Adrenal gland (tissue), 12 donors: ENCODE results near the gene TES. TPM values are rescaled to one million over a fixed set of nuclear protein-coding genes. Genes with fewer than 3 reads are reported as not detected.

Source experiments
- DNase-seq, 7 donors: peaks; one replicate each; pipeline ENCODE4 v3.0.0-alpha.2; 2019 to 2020
- H3K27ac ChIP-seq, 5 donors: fragments of 200-600 bp; sonication (generic) in 4 of 5; 1 replicate in 3 of 5; 2 replicates in 2 of 5; pipeline versions ENCODE4 v1.5.1 to v1.8.0; 2016 to 2020; ENCODE audit warnings: mild to moderate bottlenecking in 1 of 5
- H3K27me3 ChIP-seq: fragments of 200-600 bp; 2 replicates; pipeline ENCODE4 v1.8.0; 2021
- H3K36me3 ChIP-seq, 2 donors: fragments of 200-600 bp; replicated peaks in 1 of 2; 1 replicate in 1 of 2; 2 replicates in 1 of 2; pipeline versions ENCODE4 v1.5.1 to v1.8.0; 2018 to 2022
- H3K4me1 ChIP-seq, 2 donors: fragments of 200-600 bp; replicated peaks in 1 of 2; 1 replicate in 1 of 2; 2 replicates in 1 of 2; pipeline versions ENCODE4 v1.5.1 to v1.8.0; 2018 to 2021
- H3K4me3 ChIP-seq, 4 donors: fragments of 200-600 bp; sonication (generic) in 3 of 4; one replicate each; pipeline ENCODE4 v1.5.1; 2016 to 2018
- H3K9me3 ChIP-seq, 3 donors: fragments of 200-600 bp; sonication (generic) in 1 of 3; replicated peaks in 1 of 3; 1 replicate in 2 of 3; 2 replicates in 1 of 3; pipeline versions ENCODE4 v1.5.1 to v1.8.0; 2016 to 2021
- CTCF ChIP-seq, 6 experiments: fragments of 450-650 bp in 4 of 6; fragments of 200-600 bp in 2 of 6; sonication (generic) in 1 of 6; IDR thresholded peaks; 1 replicate in 5 of 6; 2 replicates in 1 of 6; pipeline versions ENCODE4 v1.5.1 to v1.8.0; 2016 to 2021; ENCODE audit warnings: antibody characterized with exemption in 6 of 6, mild to moderate bottlenecking in 2 of 6, moderate library complexity in 1 of 6
- POLR2A ChIP-seq, 2 donors: fragments of 450-650 bp; IDR thresholded peaks; one replicate each; pipeline ENCODE4 v1.6.1; 2017; ENCODE audit warnings: antibody characterized with exemption in 2 of 2, mild to moderate bottlenecking in 2 of 2, moderate library complexity in 1 of 2
- WGBS, 4 donors: extraction: QIAGEN DNeasy Blood & Tissue Kit in 2 of 4; methylation state at CpG; one replicate each; pipeline versions ENCODE4 v1.1.5 to v1.1.7; 2013 to 2017; 5-methylcytosine and 5-hydroxymethylcytosine counted together
- intact Hi-C, 2 donors: fragments of 100-400 bp; cut with DNase I; formaldehyde crosslinking; loops; one replicate each; pipeline versions ENCODE4 v1.14.1 to v1.15.0; 2022 to 2023
- polyA plus RNA-seq, 3 donors: library from polyadenylated mRNA; stranded (reverse); fragments of 200-250 nt in 2 of 3; fragments of 350-450 nt in 1 of 3; fragmentation: Illumina TruSeq in 1 of 3; extraction: RNeasy Lipid Tissue Mini Kit (QIAGEN cat#74804) in 1 of 3; gene quantifications; one replicate each; pipeline ENCODE4 v1.2.3, GENCODE V29; 2013 to 2014
- total RNA-seq, 9 donors: library from RNA; depleted of rRNA in 4 of 9; stranded (reverse); fragments of >200 nt in 4 of 9; fragments of 120-200 nt in 1 of 9; fragmentation: NEBNext Ultra II Directional in 1 of 9; extraction: Animal tissue kit (Norgen Biotek cat#: 25700) in 1 of 9; gene quantifications; one replicate each; pipeline versions ENCODE4 v1.1.0 to v1.2.4, GENCODE V29; 2013 to 2023
- donor health status: healthy with polysubstance abuse.
- donor health status: Bipolar disorder and iron deficiency.
- donor health status: DM: yes; HTN: yes; CAD: no.
- donor health status: DM: no; HTN: no; CAD: no.
- donor health status: DM: no; HTN: no; CAD: no.
- donor health status: DM: yes; HTN: yes; CAD: no.

The TES gene
- total and polyA plus RNA-seq, 12 donors, result 3.9 to 21.8 (median 12.5) TPM

GRCh38 chr7:116180302-116180701 lies 30.0 kb upstream of the TES start:
- DNase-seq, result peak in 1 of 7 donors; percentile 27
- no peaks in the 10 kb centered on the region for H3K4me1 ChIP-seq
- H3K36me3 ChIP-seq, result no peaks in the 10 kb centered on the region
- H3K27me3 ChIP-seq, result no peaks in the 10 kb centered on the region
- no peak overlapping the region for H3K27ac ChIP-seq
- TF ChIP-seq POLR2A (IDR thresholded peaks at IDR 0.05) (no peak), CTCF (IDR thresholded peaks at IDR 0.05) (peak; percentile 61 to 84 (median 72))
- intact Hi-C loops, result loop anchor here in 1 of 2 donors (2.0 kb wide), 1 partner anchor 56 kb away; no protein-coding TSS in a partner anchor
- WGBS, 4 donors, result 37 to 47% (median 44%) methylated on average over 2 of the region's 2 CpGs
- no peaks in the 10 kb centered on the region for H3K9me3 ChIP-seq
- H3K4me3 ChIP-seq, result no peak overlapping the region

- no peaks in the 10 kb centered on the region for H3K27me3 ChIP-seq
- no peak overlapping the region for H3K27ac ChIP-seq
- no peak for DNase-seq
- intact Hi-C loops, result no loop called here
- no peak for TF ChIP-seq POLR2A (IDR thresholded peaks at IDR 0.05)
- H3K4me1 ChIP-seq, result no peaks in the 10 kb centered on the region
- no peaks in the 10 kb centered on the region for H3K9me3 ChIP-seq
- no peak overlapping the region for H3K4me3 ChIP-seq
- 84 to 91% (median 90%) methylated on average over 7 to 30 of the region's 30 CpGs for WGBS, 4 donors
- no peaks in the 10 kb centered on the region for H3K36me3 ChIP-seq
These were observed 28.3 kb upstream of the TES start for GRCh38 chr7:116182023-116182422.

GRCh38 chr7:116185450-116185849 lies 24.9 kb upstream of the TES start:
- no peaks in the 10 kb centered on the region for H3K27me3 ChIP-seq
- H3K4me3 ChIP-seq, result no peak overlapping the region
- no peak overlapping the region for H3K27ac ChIP-seq
- no peaks in the 10 kb centered on the region for H3K36me3 ChIP-seq
- no peaks in the 10 kb centered on the region for H3K9me3 ChIP-seq
- no peak for DNase-seq
- TF ChIP-seq CTCF (IDR thresholded peaks at IDR 0.05) (no peak), POLR2A (IDR thresholded peaks at IDR 0.05) (no peak)
- intact Hi-C loops, result no loop called here
- no peaks in the 10 kb centered on the region for H3K4me1 ChIP-seq
- 75 to 91% (median 89%) methylated on average over 2 to 6 of the region's 6 CpGs for WGBS, 4 donors

- intact Hi-C loops, result no loop called here
- H3K27ac ChIP-seq, result no peak overlapping the region
- 83 to 91% (median 87%) methylated on average over 6 of the region's 6 CpGs for WGBS, 4 donors
- H3K36me3 ChIP-seq, result no peaks in the 10 kb centered on the region
- no peak overlapping the region for H3K4me3 ChIP-seq
- H3K9me3 ChIP-seq, result no peaks in the 10 kb centered on the region
- TF ChIP-seq POLR2A (IDR thresholded peaks at IDR 0.05), result no peak
- no peak for TF ChIP-seq CTCF (IDR thresholded peaks at IDR 0.05)
- no peaks in the 10 kb centered on the region for H3K27me3 ChIP-seq
- H3K4me1 ChIP-seq, result no peaks in the 10 kb centered on the region
- no peak for DNase-seq
These were observed 24.4 kb upstream of the TES start for GRCh38 chr7:116185956-116186355.

- H3K9me3 ChIP-seq, result no peaks in the 10 kb centered on the region
- no peak overlapping the region for H3K27ac ChIP-seq
- no peaks in the 10 kb centered on the region for H3K27me3 ChIP-seq
- TF ChIP-seq POLR2A (IDR thresholded peaks at IDR 0.05), result no peak
- TF ChIP-seq CTCF (IDR thresholded peaks at IDR 0.05), result no peak
- no peaks in the 10 kb centered on the region for H3K4me1 ChIP-seq
- WGBS, 4 donors, result 85 to 95% (median 91%) methylated on average over 1 of the region's 1 CpG
- intact Hi-C loops, result no loop called here
- no peaks in the 10 kb centered on the region for H3K36me3 ChIP-seq
- DNase-seq, result no peak
- H3K4me3 ChIP-seq, result no peak overlapping the region
These were observed 22.9 kb upstream of the TES start for GRCh38 chr7:116187400-116187799.
